RWPE1 (cell line): ENCODE measurements around the gene EHD4.

ENCODE experiments used
- CTCF ChIA-PET: fragments of 350-600 bp; sonication (Branson Sonifier 250); formaldehyde crosslinking; extraction: SDS; loops from one replicate; lab custom pipeline; 2021; lab: Yijun Ruan, JAX
- POLR2A ChIA-PET: fragments of 400-600 bp; formaldehyde crosslinking; extraction: SDS; loops from one replicate; lab custom pipeline; 2020; ENCODE audit warnings: antibody characterized with exemption; ENCODE audit not compliant: low non-redundant PET; lab: Yijun Ruan, JAX
- DNase-seq: peaks from one replicate; pipeline ENCODE4 v3.0.0; 2012; ENCODE audit warnings: low spot score
- H3K27ac ChIP-seq: fragments of 450-650 bp; 2 replicates; pipeline ENCODE4 v1.5.1; 2017
- CTCF ChIP-seq: fragments of 450-650 bp; conservative IDR thresholded peaks from 2 replicates; pipeline ENCODE4 v1.5.1; 2017; ENCODE audit warnings: low read depth, mild to moderate bottlenecking

EHD4 gene

GRCh38 chr15:41970456-41970855 is 1.9 kb downstream of the EHD4 start:
- POLR2A ChIA-PET, result no interaction called here

GRCh38 chr15:41969851-41970431 is 2.4 kb downstream of the EHD4 start:
- ChIA-PET POLR2A (no interaction called here), CTCF (interaction anchor here (0.7 kb wide), 2 partner anchors 80 to 173 kb away, joined by 3 to 4 read pairs; no protein-coding TSS in a partner anchor)
- no peak for TF ChIP-seq CTCF
- DNase-seq, result no peak
- no peak overlapping the region for H3K27ac ChIP-seq

More at GRCh38 chr15:41970456-41970855, 1.9 kb downstream of the EHD4 start:
- CTCF ChIA-PET, result interaction anchor here (0.7 kb wide), 1 partner anchor 81 kb away, joined by 3 read pairs; no protein-coding TSS in a partner anchor
- no peak for DNase-seq
- TF ChIP-seq CTCF, result no peak
- H3K27ac ChIP-seq, result no peak overlapping the region

DNA sequence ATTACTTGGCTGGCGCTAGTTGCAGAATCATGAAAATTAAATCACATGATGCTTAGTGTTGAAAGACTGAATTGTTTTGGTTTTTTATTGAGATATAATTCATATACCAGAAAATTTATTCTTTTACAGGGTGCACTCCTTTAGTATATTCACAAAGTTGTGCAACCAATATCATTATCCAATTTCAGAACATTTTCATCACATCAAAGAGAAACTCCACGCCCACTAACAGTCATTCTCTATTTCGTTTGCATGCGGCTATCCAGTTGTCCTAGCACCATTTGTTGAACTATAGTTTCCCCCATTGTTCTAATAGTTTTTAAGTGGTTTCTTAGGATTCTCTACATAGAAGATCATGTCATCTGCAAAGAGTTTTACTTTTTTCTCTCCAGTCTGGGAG is 3.7 kb downstream of the EHD4 start:
- DNase-seq, result no peak
- ChIA-PET CTCF (no interaction called here), POLR2A (no interaction called here)
- TF ChIP-seq CTCF, result no peak
- H3K27ac ChIP-seq, result no peak overlapping the region

DNA sequence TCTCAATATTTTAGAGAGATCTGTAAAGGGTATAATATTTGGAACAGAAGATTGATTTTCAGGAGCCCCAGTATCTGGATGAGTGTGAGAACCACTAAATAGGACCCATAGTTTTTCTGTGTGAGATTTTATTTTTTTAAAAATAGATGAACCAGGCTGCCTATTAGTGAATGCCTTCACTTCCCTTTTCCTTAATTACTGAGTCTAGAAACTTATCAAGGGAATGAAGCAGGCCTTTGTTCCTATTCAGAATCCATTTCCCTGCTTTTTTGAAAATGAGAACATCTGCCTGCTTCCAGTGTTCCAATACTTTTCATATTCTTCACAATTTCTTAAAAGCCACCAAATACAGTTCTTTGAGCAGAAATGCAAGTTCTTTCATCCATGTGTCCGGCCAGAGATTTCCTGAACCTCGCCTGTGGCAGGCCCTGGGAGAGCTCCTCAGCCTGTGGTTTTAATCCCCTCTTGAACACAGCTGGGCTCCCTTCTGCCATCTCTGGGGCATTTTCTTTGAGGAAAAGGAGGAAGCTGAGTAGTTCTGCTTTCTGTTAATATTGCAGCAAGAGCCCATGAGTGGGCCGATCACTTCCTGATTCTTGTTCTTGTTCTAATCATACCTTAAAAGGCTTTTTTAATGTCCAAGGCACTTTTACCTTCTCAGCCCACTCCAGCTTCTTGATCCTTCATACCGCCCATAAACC is 4.7 kb downstream of the EHD4 start:
- POLR2A ChIA-PET, result no interaction called here
- CTCF ChIA-PET, result interaction anchor here (0.7 to 1.2 kb wide), 2 partner anchors 12 to 58 kb away, joined by 3 to 4 read pairs; no protein-coding TSS in a partner anchor
- no peak for DNase-seq
- H3K27ac ChIP-seq, result no peak overlapping the region
- TF ChIP-seq CTCF, result no peak

GRCh38 chr15:41966920-41967465 is 5.4 kb downstream of the EHD4 start:
- TF ChIP-seq CTCF, result no peak
- H3K27ac ChIP-seq, result 0 out of 2 replicates have a peak overlapping the region, but pooled peaks have one; percentile 23
- ChIA-PET POLR2A (no interaction called here), CTCF (interaction anchor here (0.7 to 1.2 kb wide), 2 partner anchors 11 to 58 kb away, joined by 3 to 4 read pairs; no protein-coding TSS in a partner anchor)
- DNase-seq, result no peak

DNA sequence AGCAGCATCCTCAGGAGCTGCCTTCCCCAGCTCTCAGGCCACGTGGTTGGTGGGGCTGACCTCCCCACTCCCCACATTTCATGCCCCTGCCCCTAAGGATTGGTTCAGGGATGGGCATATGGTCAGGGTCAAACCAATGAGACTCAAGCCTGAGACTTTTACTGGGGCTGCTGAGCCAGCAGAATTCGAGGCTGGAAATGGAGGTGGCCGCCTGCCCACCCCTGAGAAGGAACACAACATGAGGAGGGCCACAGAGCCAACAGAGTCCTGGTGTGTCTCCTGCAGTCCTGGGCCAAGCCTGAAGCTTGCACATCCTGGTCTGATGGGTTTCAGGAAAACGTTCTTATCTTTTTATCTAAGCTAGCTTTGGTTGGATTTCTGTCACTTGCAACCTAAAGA is 5.9 kb downstream of the EHD4 start:
- no peak for TF ChIP-seq CTCF
- ChIA-PET CTCF (interaction anchor here (1.2 kb wide), 1 partner anchor 10 kb away, joined by 4 read pairs; no protein-coding TSS in a partner anchor), POLR2A (no interaction called here)
- DNase-seq, result no peak
- peak overlapping the region; percentile 23 for H3K27ac ChIP-seq
